ENCODE measurements around the gene RIMBP2.

The RIMBP2 gene

GRCh38 chr12:130398100-130398848, 317.8 kb downstream of the RIMBP2 start:
- no peak overlapping the region for H3K4me3 ChIP-seq (ENCODE audit: low read depth, low read length)
- no peak for TF ChIP-seq CTCF (IDR thresholded peaks at IDR 0.05; ENCODE audit: borderline replicate concordance, insufficient read depth, low read depth, low read length)

GRCh38 chr12:130396667-130397066, 319.4 kb downstream of the RIMBP2 start:
- no peak for TF ChIP-seq CTCF (IDR thresholded peaks at IDR 0.05; ENCODE audit: borderline replicate concordance, insufficient read depth, low read depth, low read length)
- no peak overlapping the region for H3K4me3 ChIP-seq (ENCODE audit: low read depth, low read length)

- H3K4me3 ChIP-seq (ENCODE audit: low read depth, low read length): no peak overlapping the region
- no peak for TF ChIP-seq CTCF (IDR thresholded peaks at IDR 0.05; ENCODE audit: borderline replicate concordance, insufficient read depth, low read depth, low read length)
These were observed 321.2 kb downstream of the RIMBP2 start for GRCh38 chr12:130394906-130395305.

GRCh38 chr12:130391186-130391585, 324.9 kb downstream of the RIMBP2 start:
- TF ChIP-seq CTCF (IDR thresholded peaks at IDR 0.05; ENCODE audit: borderline replicate concordance, insufficient read depth, low read depth, low read length): no peak
- no peak overlapping the region for H3K4me3 ChIP-seq (ENCODE audit: low read depth, low read length)

GRCh38 chr12:130385193-130385592, 330.9 kb downstream of the RIMBP2 start:
- H3K4me3 ChIP-seq (ENCODE audit: low read depth, low read length): no peak overlapping the region
- no peak for TF ChIP-seq CTCF (IDR thresholded peaks at IDR 0.05; ENCODE audit: borderline replicate concordance, insufficient read depth, low read depth, low read length)

- no peak for TF ChIP-seq CTCF (IDR thresholded peaks at IDR 0.05; ENCODE audit: borderline replicate concordance, insufficient read depth, low read depth, low read length)
- no peak overlapping the region for H3K4me3 ChIP-seq (ENCODE audit: low read depth, low read length)
These were observed 331.9 kb downstream of the RIMBP2 start for GRCh38 chr12:130384234-130384633.

- no peak for TF ChIP-seq CTCF (IDR thresholded peaks at IDR 0.05; ENCODE audit: borderline replicate concordance, insufficient read depth, low read depth, low read length)
- H3K4me3 ChIP-seq (ENCODE audit: low read depth, low read length): no peak overlapping the region
These were observed 333.3 kb downstream of the RIMBP2 start for GRCh38 chr12:130382818-130383217.

All from GM12875 (cell line).